Smooth muscle cell (in vitro differentiated cells): ENCODE measurements around the gene RNF126. TPM values are rescaled to one million over a fixed set of nuclear protein-coding genes. Genes with fewer than 3 reads are reported as not detected.
A peak's percentile ranks its signal among the peaks of the same experiment; 100 is the strongest.

ENCODE experiments used
- DNase-seq: peaks from one replicate; lab custom pipeline; 2025; ENCODE audit not compliant: unreplicated experiment; lab: John Stamatoyannopoulos, UW
- H2AFZ ChIP-seq: fragments of 200-600 bp; sonication (generic); 2 replicates; pipeline ENCODE4 v1.6.0; 2016; ENCODE audit warnings: antibody characterized with exemption, low read depth, mild to moderate bottlenecking
- H3F3A ChIP-seq: fragments of 200-600 bp; sonication (generic); 2 replicates; pipeline ENCODE4 v1.6.0; 2017; ENCODE audit warnings: antibody characterized with exemption, low read depth
- H3K27ac ChIP-seq: fragments of 200-600 bp; sonication (generic); 2 replicates; pipeline ENCODE4 v1.5.1; 2016; ENCODE audit warnings: low read depth, mild to moderate bottlenecking
- H3K27me3 ChIP-seq: fragments of 200-600 bp; sonication (generic); 2 replicates; pipeline ENCODE4 v1.6.1; 2016; ENCODE audit warnings: low read depth, mild to moderate bottlenecking
- H3K36me3 ChIP-seq: fragments of 200-600 bp; sonication (generic); 2 replicates; pipeline ENCODE4 v1.5.1; 2016; ENCODE audit warnings: low read depth
- H3K4me1 ChIP-seq: fragments of 200-600 bp; sonication (generic); 2 replicates; pipeline ENCODE4 v1.5.1; 2016; ENCODE audit warnings: low read depth
- H3K4me2 ChIP-seq: fragments of 200-600 bp; sonication (generic); 2 replicates; pipeline ENCODE4 v1.6.0; 2016; ENCODE audit warnings: mild to moderate bottlenecking
- H3K4me3 ChIP-seq: fragments of 200-600 bp; sonication (generic); 2 replicates; pipeline ENCODE4 v1.5.1; 2016; ENCODE audit warnings: mild to moderate bottlenecking
- H3K79me2 ChIP-seq: fragments of 200-600 bp; sonication (generic); 2 replicates; pipeline ENCODE4 v1.6.0; 2016; ENCODE audit warnings: low read depth, mild to moderate bottlenecking
- H3K9ac ChIP-seq: fragments of 200-600 bp; sonication (generic); 2 replicates; pipeline ENCODE4 v1.6.0; 2016; ENCODE audit warnings: low read depth
- H3K9me3 ChIP-seq: fragments of 200-600 bp; sonication (generic); replicated peaks from 2 replicates; pipeline ENCODE4 v1.5.1; 2016; ENCODE audit warnings: low read depth
- H4K20me1 ChIP-seq: fragments of 200-600 bp; sonication (generic); 2 replicates; pipeline ENCODE4 v1.6.0; 2016; ENCODE audit warnings: low read depth
- WGBS: methylation state at CpG from one replicate; pipeline ENCODE4 v1.1.7; 2016; ENCODE audit warnings: low lambda C conversion rate; 5-methylcytosine and 5-hydroxymethylcytosine counted together
- polyA plus RNA-seq: library from polyadenylated mRNA; unstranded; fragments of >200 nt; fragmentation: Nextera tagmentation; extraction: Ambion mirVana; gene quantifications from 2 replicates; pipeline ENCODE4 v1.2.1, GENCODE V29; 2016
- total RNA-seq: library from RNA; depleted of rRNA; stranded (reverse); fragments of >200 nt; gene quantifications from 2 replicates; pipeline ENCODE4 v1.2.3, GENCODE V29; 2014
- TF ChIP-seq, protein P1 (sequence below): fragments of 200-600 bp; sonication (generic); IDR thresholded peaks from 2 replicates; pipeline ENCODE4 v1.5.1; 2017; ENCODE audit warnings: borderline replicate concordance, mild to moderate bottlenecking, antibody characterized with exemption; ENCODE audit not compliant: insufficient read depth, poor library complexity, severe bottlenecking

RNF126 gene
- total and polyA plus RNA-seq, 2 experiments from 2014 or later, result 19.8 to 60.4 TPM

DNA sequence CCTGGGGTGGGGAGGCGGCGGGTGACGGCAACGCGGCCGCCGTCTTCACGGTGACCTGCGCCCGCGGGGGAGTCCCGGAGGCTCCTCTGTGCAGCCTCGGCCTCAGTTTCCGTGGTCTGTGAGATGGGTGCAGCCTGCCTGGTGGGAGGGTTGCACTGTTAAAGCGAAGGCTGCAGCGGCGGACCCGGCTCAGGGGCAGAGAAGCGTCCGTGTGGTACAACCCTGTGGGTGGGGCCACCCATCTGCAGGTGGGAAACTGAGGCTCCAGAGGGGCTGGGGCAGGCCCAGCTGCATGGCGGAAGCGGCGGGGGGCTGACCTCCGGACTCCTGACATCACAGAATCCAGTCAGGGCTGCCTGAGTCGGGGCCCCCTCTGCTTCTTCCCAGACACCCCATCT, 22.9 kb downstream of the RNF126 start:
- no peaks in the 10 kb centered on the region for H3K36me3 ChIP-seq
- no peaks in the 10 kb centered on the region for H3K79me2 ChIP-seq
- DNase-seq, result no peak
- TF ChIP-seq, protein P1, sequence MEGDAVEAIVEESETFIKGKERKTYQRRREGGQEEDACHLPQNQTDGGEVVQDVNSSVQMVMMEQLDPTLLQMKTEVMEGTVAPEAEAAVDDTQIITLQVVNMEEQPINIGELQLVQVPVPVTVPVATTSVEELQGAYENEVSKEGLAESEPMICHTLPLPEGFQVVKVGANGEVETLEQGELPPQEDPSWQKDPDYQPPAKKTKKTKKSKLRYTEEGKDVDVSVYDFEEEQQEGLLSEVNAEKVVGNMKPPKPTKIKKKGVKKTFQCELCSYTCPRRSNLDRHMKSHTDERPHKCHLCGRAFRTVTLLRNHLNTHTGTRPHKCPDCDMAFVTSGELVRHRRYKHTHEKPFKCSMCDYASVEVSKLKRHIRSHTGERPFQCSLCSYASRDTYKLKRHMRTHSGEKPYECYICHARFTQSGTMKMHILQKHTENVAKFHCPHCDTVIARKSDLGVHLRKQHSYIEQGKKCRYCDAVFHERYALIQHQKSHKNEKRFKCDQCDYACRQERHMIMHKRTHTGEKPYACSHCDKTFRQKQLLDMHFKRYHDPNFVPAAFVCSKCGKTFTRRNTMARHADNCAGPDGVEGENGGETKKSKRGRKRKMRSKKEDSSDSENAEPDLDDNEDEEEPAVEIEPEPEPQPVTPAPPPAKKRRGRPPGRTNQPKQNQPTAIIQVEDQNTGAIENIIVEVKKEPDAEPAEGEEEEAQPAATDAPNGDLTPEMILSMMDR, result no peak
- H3K4me1 ChIP-seq, result no peaks in the 10 kb centered on the region
- peak overlapping the region; percentile 84 for H3K4me2 ChIP-seq
- WGBS, result 50% methylated on average over 24 of the region's 25 CpGs
- peak overlapping the region; percentile 48 for H3K4me3 ChIP-seq
- no peaks in the 10 kb centered on the region for H3F3A ChIP-seq
- no peaks in the 10 kb centered on the region for H3K27me3 ChIP-seq
- H3K9ac ChIP-seq, result no peak overlapping the region
- H2AFZ ChIP-seq, result no peak overlapping the region
- no peak overlapping the region for H3K27ac ChIP-seq
- no peaks in the 10 kb centered on the region for H3K9me3 ChIP-seq
- no peaks in the 10 kb centered on the region for H4K20me1 ChIP-seq

DNA sequence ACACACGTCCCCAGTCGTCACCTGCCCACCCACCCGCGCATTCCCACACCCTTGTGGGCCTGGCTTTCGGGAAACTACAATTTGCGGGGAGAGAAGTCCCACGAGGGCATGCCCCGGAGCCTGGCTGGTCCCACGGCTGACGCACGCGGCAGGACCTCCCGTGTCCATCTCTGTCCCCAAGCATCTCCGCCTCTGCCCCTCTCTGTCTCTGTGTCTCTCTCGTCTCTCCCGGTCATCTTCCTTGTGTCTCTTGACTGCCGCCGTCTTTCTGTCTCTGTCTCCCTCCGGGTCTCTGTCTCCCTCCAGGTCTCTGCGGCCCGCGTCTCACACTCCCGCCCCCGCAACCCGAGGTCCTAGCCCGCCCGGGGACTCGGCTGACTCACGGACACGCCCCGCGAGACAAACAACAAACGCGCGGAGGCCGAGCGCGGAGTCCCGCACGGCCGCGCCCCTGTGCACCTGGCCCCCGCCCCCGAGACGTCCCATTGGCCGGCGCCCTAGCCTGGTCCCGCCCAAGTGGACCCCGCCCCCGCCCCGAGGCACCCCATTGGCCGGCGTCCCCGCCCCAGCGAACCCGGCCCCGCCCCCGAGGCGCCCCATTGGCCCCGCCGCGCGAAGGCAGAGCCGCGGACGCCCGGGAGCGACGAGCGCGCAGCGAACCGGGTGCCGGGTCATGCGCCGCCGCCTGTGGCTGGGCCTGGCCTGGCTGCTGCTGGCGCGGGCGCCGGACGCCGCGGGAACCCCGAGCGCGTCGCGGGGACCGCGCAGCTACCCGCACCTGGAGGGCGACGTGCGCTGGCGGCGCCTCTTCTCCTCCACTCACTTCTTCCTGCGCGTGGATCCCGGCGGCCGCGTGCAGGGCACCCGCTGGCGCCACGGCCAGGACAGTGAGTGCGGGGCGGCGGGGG, 23.5 kb downstream of the RNF126 start, which contains the start of gene FGF22:
Gene FGF22 (plus strand): TSS at position 627 of the 908 bp plus-strand sequence. CDS start 47 bp downstream, at position 674.
- peak; percentile 89 for DNase-seq
- H3K4me1 ChIP-seq, result no peaks in the 10 kb centered on the region
- no peak within 1 kb of the TSS for H3K27ac ChIP-seq
- TF ChIP-seq, protein P1, result no peak
- WGBS, result 10% methylated on average over 77 of the region's 109 CpGs
- H3K9ac ChIP-seq, result peak within 1 kb of the TSS; percentile 18
- H3K9me3 ChIP-seq, result no peaks in the 10 kb centered on the region
- peak within 1 kb of the TSS; percentile 86 for H3K4me2 ChIP-seq
- peak within 1 kb of the TSS; percentile 48 for H3K4me3 ChIP-seq
- no peak within 1 kb of the TSS for H2AFZ ChIP-seq
- no peaks in the 10 kb centered on the region for H3F3A ChIP-seq
- no peaks in the 10 kb centered on the region for H3K27me3 ChIP-seq
- no peaks in the 10 kb centered on the region for H3K79me2 ChIP-seq
- no peaks in the 10 kb centered on the region for H4K20me1 ChIP-seq
- H3K36me3 ChIP-seq, result no peaks in the 10 kb centered on the region

- TF ChIP-seq, protein P1, result no peak
- 71% methylated on average over 16 of the region's 17 CpGs for WGBS
- H3F3A ChIP-seq, result no peaks in the 10 kb centered on the region
- H3K79me2 ChIP-seq, result peaks cover 4% of the 10 kb centered on the region
- no peak overlapping the region for H3K27ac ChIP-seq
- H3K9ac ChIP-seq, result peak overlapping the region; percentile 18
- no peak for DNase-seq
- H3K27me3 ChIP-seq, result no peaks in the 10 kb centered on the region
- H3K4me3 ChIP-seq, result peak overlapping the region; percentile 48
- H3K9me3 ChIP-seq, result no peaks in the 10 kb centered on the region
- H4K20me1 ChIP-seq, result no peaks in the 10 kb centered on the region
- peak overlapping the region; percentile 86 for H3K4me2 ChIP-seq
- H3K4me1 ChIP-seq, result peaks cover 6% of the 10 kb centered on the region
- H3K36me3 ChIP-seq, result no peaks in the 10 kb centered on the region
- no peak overlapping the region for H2AFZ ChIP-seq
Measured at GRCh38 chr19:638906-639252, 24.1 kb downstream of the RNF126 start.
